K562 (cell line): ENCODE results near the gene JADE2. TPM values are rescaled to one million over a fixed set of nuclear protein-coding genes. Genes with fewer than 3 reads are reported as not detected.
A peak's percentile ranks its signal among the peaks of the same experiment; 100 is the strongest.

Source experiments
- ATAC-seq: fragments of 200-7000 bp; cut with Tn5 transposase; 3 replicates; pipeline ENCODE4 v1.9.1; 2020; ENCODE audit warnings: moderate library complexity
- BruUV-seq: library from RNA; stranded (reverse); fragments of 400-500 nt; replicated peaks from 2 replicates; lab custom pipeline; 2021; lab: Mats Ljungman, UMichigan
- CTCF ChIA-PET: fragments of 300-600 bp; formaldehyde crosslinking; extraction: SDS; loops from one replicate; lab custom pipeline; 2021; ENCODE audit warnings: low intra/inter-chr PET ratio; lab: Yijun Ruan, JAX
- POLR2A ChIA-PET: fragments of 300-600, 350-650 bp; sonication (Branson Sonifier 250); formaldehyde crosslinking; extraction: SDS; loops from one replicate; lab custom pipeline; 2021; ENCODE audit warnings: antibody characterized with exemption, inconsistent platforms; lab: Yijun Ruan, JAX
- DNase-seq, 4 experiments: peaks; one replicate each; pipeline versions ENCODE4 v3.0.0 to v3.0.0-alpha.2; 2011 to 2018; ENCODE audit warnings: low spot score in 3 of 4, mixed read lengths in 3 of 4; ENCODE audit errors: extremely low read depth in 1 of 4
- FAIRE-seq: peaks from 2 replicates; lab custom pipeline; 2011; peaks lifted over from hg19 to GRCh38; lab: Jason Lieb, UNC
- H2AFZ ChIP-seq: 2 replicates; pipeline ENCODE4 v1.6.0; 2011; ENCODE audit warnings: low read depth, low read length, control low read depth, inconsistent platforms
- H3K27ac ChIP-seq: fragments of 200-600 bp; 3 replicates; pipeline ENCODE4 v1.8.0; 2011; ENCODE audit warnings: low read depth, mild to moderate bottlenecking, control low read depth, inconsistent platforms, low read length, moderate library complexity, mixed read lengths; ENCODE audit errors: extremely low read depth
- H3K27me3 ChIP-seq, 2 experiments: fragments of 300-600 bp in 1 of 2; 2 replicates in 1 of 2; 3 replicates in 1 of 2; pipeline versions ENCODE4 v1.6.0 to v1.8.0; 2011; ENCODE audit warnings: inconsistent platforms in 2 of 2, low read length in 2 of 2, mild to moderate bottlenecking in 1 of 2, mixed read lengths in 1 of 2, moderate library complexity in 1 of 2; ENCODE audit not compliant: control insufficient read depth in 2 of 2, insufficient read depth in 2 of 2
- H3K36me3 ChIP-seq: fragments of 300-600 bp; 3 replicates; pipeline ENCODE4 v1.8.0; 2011; ENCODE audit warnings: mild to moderate bottlenecking, low read length, inconsistent platforms; ENCODE audit not compliant: control insufficient read depth, insufficient read depth
- H3K4me1 ChIP-seq, 2 experiments: fragments of 200-600 bp in 1 of 2; replicated peaks in 1 of 2; 2 replicates in 1 of 2; 3 replicates in 1 of 2; pipeline versions ENCODE4 v1.5.1 to v1.8.0; 2011; ENCODE audit warnings: inconsistent platforms in 2 of 2, low read length in 2 of 2, mild to moderate bottlenecking in 1 of 2, mixed read lengths in 1 of 2, moderate library complexity in 1 of 2; ENCODE audit not compliant: control insufficient read depth in 2 of 2, insufficient read depth in 2 of 2
- H3K4me2 ChIP-seq: 2 replicates; pipeline ENCODE4 v1.6.1; 2011; ENCODE audit warnings: low read length, control low read depth, inconsistent platforms, mixed read lengths; ENCODE audit not compliant: insufficient read depth
- H3K4me3 ChIP-seq: fragments of 200-600 bp; sonication (generic), shearing (Covaris generic); 2 replicates; pipeline ENCODE4 v1.5.1; 2016; ENCODE audit warnings: control low read depth, inconsistent platforms
- H3K79me2 ChIP-seq: fragments of 200-600 bp; 3 replicates; pipeline ENCODE4 v1.8.0; 2011; ENCODE audit warnings: low read length, inconsistent platforms; ENCODE audit not compliant: control insufficient read depth, insufficient read depth
- H3K9ac ChIP-seq, 2 experiments: 2 replicates each; pipeline versions ENCODE4 v1.6.0 to v1.6.1; 2011; ENCODE audit warnings: low read depth in 2 of 2, low read length in 2 of 2, control low read depth in 1 of 2, inconsistent platforms in 1 of 2, mild to moderate bottlenecking in 1 of 2, mixed read lengths in 1 of 2; ENCODE audit not compliant: insufficient read depth in 1 of 2
- H3K9me1 ChIP-seq: one replicate; pipeline ENCODE4 v1.6.0; 2011; ENCODE audit warnings: inconsistent platforms, mild to moderate bottlenecking, low read length, moderate library complexity; ENCODE audit not compliant: control insufficient read depth, insufficient read depth
- H3K9me3 ChIP-seq: replicated peaks from 2 replicates; pipeline ENCODE4 v1.5.1; 2011; ENCODE audit warnings: low read depth, low read length, inconsistent platforms; ENCODE audit not compliant: control insufficient read depth, insufficient read depth
- H4K20me1 ChIP-seq: replicated peaks from 2 replicates; pipeline ENCODE4 v1.6.1; 2011; ENCODE audit warnings: low read length, inconsistent platforms, mixed read lengths; ENCODE audit not compliant: control insufficient read depth, insufficient read depth
- CBFB ChIP-seq: sonication (generic); formaldehyde crosslinking; IDR thresholded peaks from 2 replicates; pipeline ENCODE4 v1.4.0; 2020; ENCODE audit warnings: mild to moderate bottlenecking, missing genetic modification reagents
- CHD1 ChIP-seq: fragments of 200-600 bp; sonication (generic); IDR thresholded peaks from one replicate; pipeline ENCODE4 v1.6.1; 2012; ENCODE audit warnings: mild to moderate bottlenecking, moderate library complexity, low read length, inconsistent platforms
- CTCFL ChIP-seq: IDR thresholded peaks from 2 replicates; pipeline ENCODE4 v1.6.1; 2011; ENCODE audit warnings: borderline replicate concordance, low read depth, mild to moderate bottlenecking, moderate library complexity, low read length; ENCODE audit not compliant: insufficient read depth, poor library complexity, severe bottlenecking
- ELF1 ChIP-seq: fragments of 200-800 bp; sonication (Bioruptor generic); IDR thresholded peaks from 2 replicates; pipeline ENCODE4 v1.6.1; 2016; ENCODE audit warnings: missing genetic modification characterization, missing compliant biosample characterization
- FIP1L1 ChIP-seq: fragments of 200-400 bp; formaldehyde crosslinking; IDR thresholded peaks from 2 replicates; pipeline ENCODE4 v1.6.1; 2018; ENCODE audit warnings: mild to moderate bottlenecking, low read depth, low read length; ENCODE audit not compliant: poor library complexity, severe bottlenecking
- MTA3 ChIP-seq: fragments of 450-650 bp; formaldehyde crosslinking; IDR thresholded peaks from 2 replicates; pipeline ENCODE4 v1.6.1; 2017; ENCODE audit warnings: mild to moderate bottlenecking, borderline replicate concordance
- PATZ1 ChIP-seq: fragments of 250-450 bp; sonication (Bioruptor Pico); IDR thresholded peaks from 2 replicates; pipeline ENCODE4 v1.5.0; 2020; ENCODE audit warnings: mild to moderate bottlenecking, borderline replicate concordance
- RBM17 ChIP-seq: fragments of 200-400 bp; formaldehyde crosslinking; IDR thresholded peaks from 2 replicates; pipeline ENCODE4 v1.6.1; 2017; ENCODE audit warnings: low read depth, mild to moderate bottlenecking, low read length, borderline replicate concordance
- SIN3A ChIP-seq, 2 experiments: fragments of 150-350 bp in 1 of 2; IDR thresholded peaks; 2 replicates each; pipeline ENCODE4 v1.6.1; 2011 to 2016; ENCODE audit warnings: borderline replicate concordance in 2 of 2, low read depth in 2 of 2, low read length in 2 of 2, mild to moderate bottlenecking in 2 of 2, moderate library complexity in 2 of 2; ENCODE audit not compliant: control insufficient read depth in 1 of 2
- SRSF7 ChIP-seq: fragments of 200-400 bp; formaldehyde crosslinking; optimal IDR thresholded peaks from 2 replicates; pipeline ENCODE3; 2017; ENCODE audit warnings: mild to moderate bottlenecking, low read depth, low read length
- ZNF232 ChIP-seq: sonication (generic); formaldehyde crosslinking; IDR thresholded peaks from 2 replicates; pipeline ENCODE4 v1.8.0; 2022; ENCODE audit warnings: mild to moderate bottlenecking, missing genetic modification reagents
- ZNF347 ChIP-seq: fragments of 450-650 bp; formaldehyde crosslinking; IDR thresholded peaks from 2 replicates; pipeline ENCODE4 v1.4.0; 2020; ENCODE audit warnings: low read depth, mild to moderate bottlenecking, moderate library complexity
- ZNF551 ChIP-seq: fragments of 250-450 bp; sonication (Bioruptor Pico); IDR thresholded peaks from 2 replicates; pipeline ENCODE4 v1.5.0; 2021; ENCODE audit warnings: mild to moderate bottlenecking, moderate library complexity
- ZNF586 ChIP-seq: fragments of 450-650 bp; formaldehyde crosslinking; conservative IDR thresholded peaks from 2 replicates; pipeline ENCODE4 v1.4.0; 2020; ENCODE audit warnings: mild to moderate bottlenecking, moderate library complexity
- WGBS: fragments of 100-300 bp; shearing (Covaris generic); methylation state at CpG from one replicate; pipeline ENCODE4 v1.1.6; 2016; ENCODE audit warnings: low coverage, mixed read lengths; ENCODE audit not compliant: insufficient coverage; ENCODE audit errors: missing lambda C conversion rate; 5-methylcytosine and 5-hydroxymethylcytosine counted together
- in situ Hi-C: fragments of 300-500 bp; cut with MboI; formaldehyde crosslinking; loops from 4 replicates; pipeline ENCODE4 v1.15.0; 2018; ENCODE audit warnings: inconsistent platforms, mixed read lengths
- intact Hi-C: fragments of 100-400 bp; cut with micrococcal nuclease; formaldehyde crosslinking; loops from 2 replicates; pipeline ENCODE4 v1.14.2; 2022
- polyA plus RNA-seq, 8 experiments: library from polyadenylated mRNA; depleted of rRNA in 4 of 8; stranded (reverse) in 5 of 8; unstranded in 3 of 8; fragments of >200 nt; fragmentation: Nextera tagmentation in 2 of 8; fragmentation: Illumina TruSeq in 1 of 8; extraction: Ambion mirVana in 2 of 8; extraction: Trizol in 1 of 8; gene quantifications; 2 replicates each; pipeline versions ENCODE4 v1.2.1 to v1.2.3, GENCODE V29; 2011 to 2014; ENCODE audit warnings: inconsistent platforms in 1 of 8, missing spikeins in 1 of 8
- total RNA-seq, 7 experiments: library from RNA; depleted of rRNA in 6 of 7; stranded (reverse); fragments of >200 nt in 6 of 7; fragmentation: Illumina TruSeq in 2 of 7; extraction: Trizol in 2 of 7; gene quantifications; 2 replicates each; pipeline versions ENCODE4 v1.2.1 to v1.2.3, GENCODE V29; 2011 to 2021; ENCODE audit warnings: low replicate concordance in 1 of 7

JADE2 gene
- total and polyA plus RNA-seq, 9 of the 15 experiments (the other 6 are each of a cell fraction or from before 2014, with no cell fraction given), result 0.50 to 23.3 (median 9.1) TPM

GRCh38 chr5:134569758-134570364 lies 44.4 kb downstream of the JADE2 start:
- Histone ChIP-seq H3K9me3 (no peaks in the 10 kb centered on the region), H3K4me3 (no peak overlapping the region), H3K9me1 (peaks cover 2% of the 10 kb centered on the region), H4K20me1 (no peaks in the 10 kb centered on the region; the same call in 1 of the 2 replicates), H3K79me2 (no peaks in the 10 kb centered on the region), H3K4me1 (peaks cover 0 to 3% of the 10 kb centered on the region in 2 experiments; a peak in 2 of 5 replicates), H3K4me2 (no peak overlapping the region), H2AFZ (no peak overlapping the region), H3K27ac (no peak overlapping the region), H3K9ac (peak overlapping the region in 1 of 2 experiments; percentile 28; a peak in 1 of 4 replicates), H3K36me3 (peaks cover 60% of the 10 kb centered on the region; the same call in 2 of the 3 replicates), H3K27me3 (no peaks in the 10 kb centered on the region; a peak in 1 of 5 replicates)
- FAIRE-seq, result no peak
- no peak for ATAC-seq
- 66% methylated on average over 6 of the region's 6 CpGs for WGBS
- CTCF ChIA-PET, result no interaction called here
- no peak for TF ChIP-seq RBM17
- TF ChIP-seq ZNF551 (CRISPR knock-in tag), result no peak
- TF ChIP-seq ELF1 (tag), result no peak
- no peak for TF ChIP-seq CHD1
- TF ChIP-seq CBFB (CRISPR knock-in tag), result no peak
- TF ChIP-seq ZNF232 (CRISPR knock-in tag), result no peak
- TF ChIP-seq PATZ1 (CRISPR knock-in tag), result no peak
- TF ChIP-seq CTCFL, result no peak
- no peak for TF ChIP-seq SRSF7
- no peak for TF ChIP-seq ZNF586
- no peak for TF ChIP-seq FIP1L1
- no peak for TF ChIP-seq MTA3
- no peak for TF ChIP-seq SIN3A (IDR thresholded peaks at IDR 0.05; ENCODE audit: borderline replicate concordance in 2 of 2, control insufficient read depth in 1 of 2, low read depth in 2 of 2, low read length in 2 of 2)
- no peak for TF ChIP-seq ZNF347 (CRISPR knock-in tag)
- intact Hi-C loops (no loop called here), in situ Hi-C loops (loop anchor here (10.0 kb wide), 1 partner anchor 365 kb away; no protein-coding TSS in a partner anchor)
- POLR2A ChIA-PET, result no interaction called here
- BruUV-seq, result no TSS peak
- no peak for DNase-seq
